GM12874 (cell line): Measurements from ENCODE around the gene MGAT4C.

Experiments used
- CTCF ChIP-seq: IDR thresholded peaks from 2 replicates; pipeline ENCODE4 v1.5.1; 2011; ENCODE audit warnings: low read depth, mild to moderate bottlenecking, control low read depth, low read length, moderate library complexity; ENCODE audit not compliant: insufficient read depth

MGAT4C gene

DNA sequence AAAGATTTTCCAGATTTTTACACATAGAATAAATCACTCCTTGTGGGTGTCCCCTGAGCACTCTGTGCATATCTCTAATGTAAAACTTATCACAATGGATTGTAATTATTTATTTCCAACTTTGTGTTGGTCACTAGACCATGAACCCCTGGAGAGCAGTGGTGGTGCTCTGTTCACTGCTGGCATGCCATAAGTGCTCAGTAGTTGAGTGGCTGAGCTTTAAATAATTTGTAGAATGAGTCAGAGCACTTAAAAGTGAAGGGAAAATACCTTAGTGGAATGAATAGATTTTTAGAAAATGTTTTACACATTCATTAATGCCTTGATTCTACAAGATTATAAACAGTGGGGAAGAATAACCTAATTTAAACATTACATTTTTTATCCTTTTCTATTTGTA lies 6.3 kb downstream of the MGAT4C start:
- no peak for TF ChIP-seq CTCF

- no peak for TF ChIP-seq CTCF
These were observed 6.9 kb downstream of the MGAT4C start for GRCh38 chr12:86249276-86249675.

DNA sequence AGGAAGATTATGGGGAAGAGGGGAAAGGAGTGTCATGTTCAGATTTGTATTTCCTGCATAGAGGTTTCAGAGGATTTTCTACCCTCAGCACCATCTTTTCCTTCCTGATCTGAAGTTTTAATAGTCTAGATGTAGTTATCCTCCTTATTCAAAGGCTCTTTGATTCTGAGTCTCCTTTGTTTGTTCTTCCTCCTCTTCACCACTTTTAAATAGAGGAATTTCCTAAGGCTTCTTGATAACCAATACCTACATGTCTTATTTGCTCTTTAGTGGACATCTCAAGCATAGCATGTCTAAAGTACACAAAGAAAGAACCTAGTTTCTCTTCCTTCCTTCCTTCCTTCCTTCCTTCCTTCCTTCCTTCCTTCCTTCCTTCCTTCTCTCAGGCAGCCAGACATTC lies 8.3 kb downstream of the MGAT4C start:
- no peak for TF ChIP-seq CTCF

DNA sequence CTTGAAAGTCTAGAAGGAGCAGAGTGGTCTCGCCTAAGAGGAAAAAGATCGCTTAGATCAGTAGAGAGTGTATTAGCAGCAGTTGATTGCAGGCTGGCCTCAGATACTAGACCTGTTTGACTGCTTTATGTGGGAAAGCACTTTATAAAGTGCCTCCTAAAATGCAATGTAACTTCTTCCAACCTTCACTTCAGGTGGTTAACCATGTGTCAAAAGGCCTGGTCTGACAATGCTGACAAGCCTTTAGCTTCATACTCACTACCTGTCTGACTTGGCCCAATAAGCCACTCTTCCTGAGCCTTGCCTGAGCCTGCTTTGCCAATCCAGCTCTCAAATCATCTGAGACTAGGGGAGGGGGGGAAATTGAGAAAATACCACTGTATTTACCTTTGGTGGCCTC lies 14.6 kb downstream of the MGAT4C start:
- TF ChIP-seq CTCF, result no peak

DNA sequence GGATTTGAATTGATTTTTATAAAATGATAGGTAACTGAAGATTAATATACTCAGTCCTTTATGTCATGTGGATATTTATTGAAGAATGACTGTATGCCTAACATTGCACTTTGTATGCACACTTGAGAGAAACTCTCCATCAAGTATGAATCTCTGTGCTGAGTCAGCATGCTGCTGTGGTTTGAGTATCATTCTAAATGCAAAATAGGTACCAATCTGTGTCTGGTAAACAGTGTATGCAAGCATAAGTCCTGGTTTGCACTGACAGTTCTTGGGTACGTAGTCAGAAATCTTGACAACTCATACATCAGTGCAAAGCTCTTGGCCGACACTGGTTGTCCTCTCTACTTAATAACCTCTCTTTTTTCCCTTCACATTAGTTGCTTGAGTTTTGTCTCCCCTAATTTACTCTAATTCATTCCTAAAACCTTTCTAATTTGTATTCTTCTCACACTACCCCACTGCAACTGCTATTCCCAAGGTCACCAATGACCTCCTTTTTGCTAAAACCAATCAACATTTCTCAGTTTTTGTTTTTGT lies 21.8 kb downstream of the MGAT4C start:
- no peak for TF ChIP-seq CTCF

DNA sequence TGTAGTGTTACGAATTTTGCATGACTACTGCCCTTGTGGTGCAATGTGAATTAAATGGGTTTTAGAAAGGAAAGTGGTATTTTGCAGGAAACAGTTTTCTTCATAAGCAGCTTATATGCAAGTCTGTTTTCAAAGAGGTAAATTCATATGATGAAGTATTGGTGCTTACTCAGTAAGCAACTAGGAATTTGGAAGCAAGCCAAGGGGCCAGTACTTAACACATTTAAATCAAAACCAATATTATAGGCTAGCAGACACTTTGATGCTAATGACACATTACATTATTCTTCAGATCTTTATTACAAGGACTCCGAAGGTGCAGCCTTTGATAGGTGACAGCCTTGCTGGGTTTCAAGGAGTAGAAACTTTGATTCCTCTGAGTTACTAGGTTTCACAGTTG lies 23.1 kb downstream of the MGAT4C start:
- TF ChIP-seq CTCF, result no peak

DNA sequence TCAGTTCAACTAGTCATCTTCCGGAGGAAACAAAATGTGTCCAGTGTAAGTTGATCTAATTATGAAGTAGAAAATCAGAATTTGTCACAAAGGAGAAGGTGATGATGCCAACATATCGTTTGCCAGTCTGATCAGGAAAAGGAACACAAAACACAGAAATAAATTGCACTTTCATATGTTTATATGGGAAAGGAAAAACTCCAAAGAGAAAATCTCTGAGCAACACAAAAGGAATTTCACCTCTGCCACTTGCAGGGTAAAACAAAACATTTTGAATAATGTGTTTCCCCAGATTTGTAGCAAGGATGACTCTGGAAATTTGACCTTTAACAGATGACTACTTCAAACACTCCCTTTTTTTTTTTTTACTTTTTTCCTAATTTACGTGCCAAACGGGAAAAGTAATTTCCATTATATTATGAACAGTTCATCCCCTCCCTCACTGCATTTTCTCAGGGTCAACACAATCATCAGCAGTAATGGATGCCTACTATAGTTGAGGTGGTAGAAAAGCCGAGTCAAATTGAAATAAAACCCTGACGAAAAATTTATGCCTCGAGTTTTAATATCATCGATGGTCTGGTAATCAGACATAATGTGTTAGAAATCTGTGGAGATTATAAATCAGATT lies 25.6 kb downstream of the MGAT4C start:
- no peak for TF ChIP-seq CTCF
